Measurements from ENCODE around the gene IDH3G. TPM values are rescaled to one million over a fixed set of nuclear protein-coding genes. Genes with fewer than 3 reads are reported as not detected.

The IDH3G gene
- total RNA-seq, 1 donor from 2014 or later: 41.9 TPM

- Mint-ChIP-seq H3K36me3 (ENCODE audit: low read depth, unreplicated experiment) (no peaks in the 10 kb centered on the region), H3K9me3 (ENCODE audit: unreplicated experiment) (no peaks in the 10 kb centered on the region), H3K27ac (ENCODE audit: unreplicated experiment) (no peak overlapping the region), H3K4me3 (ENCODE audit: unreplicated experiment) (no peak overlapping the region), H3K27me3 (ENCODE audit: low read depth, unreplicated experiment) (no peaks in the 10 kb centered on the region), H3K4me1 (ENCODE audit: low read depth, unreplicated experiment) (no peaks in the 10 kb centered on the region)
- DNase-seq (ENCODE audit: low read depth): no peak
- no peak for FAIRE-seq
- H3K9ac ChIP-seq (ENCODE audit: low read length): no peak overlapping the region
- TF ChIP-seq CTCF (IDR thresholded peaks at IDR 0.05; ENCODE audit: insufficient read depth, low read depth, low read length): no peak
- TF ChIP-seq EZH2 (IDR thresholded peaks at IDR 0.05; ENCODE audit: insufficient read depth, low read length): no peak
- no peaks in the 10 kb centered on the region for H3K27me3 ChIP-seq (ENCODE audit: insufficient read depth, low read length)
- no peaks in the 10 kb centered on the region for H3K4me1 ChIP-seq (ENCODE audit: insufficient read depth, low read length)
- H3K4me2 ChIP-seq (ENCODE audit: low read length): no peak overlapping the region
- H2AFZ ChIP-seq (ENCODE audit: low read depth, low read length): no peak overlapping the region
- H3K9me3 ChIP-seq (ENCODE audit: insufficient read depth, low read depth, low read length): no peaks in the 10 kb centered on the region
- peaks cover 2% of the 10 kb centered on the region for H3K79me2 ChIP-seq (ENCODE audit: insufficient read depth, low read length)
- H3K36me3 ChIP-seq (ENCODE audit: insufficient read depth, low read length): peaks cover 2% of the 10 kb centered on the region
- no peak overlapping the region for H3K4me3 ChIP-seq (ENCODE audit: insufficient read depth, low read depth, low read length)
- peaks cover under 1% of the 10 kb centered on the region for H4K20me1 ChIP-seq (ENCODE audit: insufficient read depth, low read length)
- H3K27ac ChIP-seq (ENCODE audit: low read depth, low read length): no peak overlapping the region
These were observed 8.4 kb upstream of the IDH3G start for GRCh38 chrX:153802513-153803045.

- Histone ChIP-seq H2AFZ (ENCODE audit: low read depth, low read length) (no peak overlapping the region), H3K4me1 (ENCODE audit: insufficient read depth, low read length) (no peaks in the 10 kb centered on the region), H3K27me3 (ENCODE audit: insufficient read depth, low read length) (no peaks in the 10 kb centered on the region), H3K36me3 (ENCODE audit: insufficient read depth, low read length) (peaks cover 2% of the 10 kb centered on the region), H3K79me2 (ENCODE audit: insufficient read depth, low read length) (peaks cover 11% of the 10 kb centered on the region), H3K27ac (ENCODE audit: low read depth, low read length) (no peak overlapping the region), H3K9ac (ENCODE audit: low read length) (no peak overlapping the region), H3K4me3 (ENCODE audit: insufficient read depth, low read depth, low read length) (no peak overlapping the region), H4K20me1 (ENCODE audit: insufficient read depth, low read length) (peaks cover 9% of the 10 kb centered on the region), H3K4me2 (ENCODE audit: low read length) (no peak overlapping the region), H3K9me3 (ENCODE audit: insufficient read depth, low read depth, low read length) (no peaks in the 10 kb centered on the region)
- DNase-seq (ENCODE audit: low read depth): no peak
- Mint-ChIP-seq H3K4me1 (ENCODE audit: low read depth, unreplicated experiment) (no peaks in the 10 kb centered on the region), H3K27me3 (ENCODE audit: low read depth, unreplicated experiment) (no peaks in the 10 kb centered on the region), H3K4me3 (ENCODE audit: unreplicated experiment) (no peak overlapping the region), H3K9me3 (ENCODE audit: unreplicated experiment) (no peaks in the 10 kb centered on the region), H3K36me3 (ENCODE audit: low read depth, unreplicated experiment) (no peaks in the 10 kb centered on the region), H3K27ac (ENCODE audit: unreplicated experiment) (no peak overlapping the region)
- TF ChIP-seq EZH2 (IDR thresholded peaks at IDR 0.05; ENCODE audit: insufficient read depth, low read length) (no peak), CTCF (IDR thresholded peaks at IDR 0.05; ENCODE audit: insufficient read depth, low read depth, low read length) (no peak)
- FAIRE-seq: no peak
These were observed 7.5 kb upstream of the IDH3G start for GRCh38 chrX:153801669-153802068.

- Histone ChIP-seq H3K27ac (ENCODE audit: low read depth, low read length) (no peak overlapping the region), H3K4me2 (ENCODE audit: low read length) (no peak overlapping the region), H3K9ac (ENCODE audit: low read length) (no peak overlapping the region), H3K9me3 (ENCODE audit: insufficient read depth, low read depth, low read length) (no peaks in the 10 kb centered on the region), H3K79me2 (ENCODE audit: insufficient read depth, low read length) (peaks cover 20% of the 10 kb centered on the region), H3K36me3 (ENCODE audit: insufficient read depth, low read length) (peaks cover 2% of the 10 kb centered on the region), H4K20me1 (ENCODE audit: insufficient read depth, low read length) (peaks cover 18% of the 10 kb centered on the region), H3K4me3 (ENCODE audit: insufficient read depth, low read depth, low read length) (no peak overlapping the region), H3K27me3 (ENCODE audit: insufficient read depth, low read length) (no peaks in the 10 kb centered on the region), H3K4me1 (ENCODE audit: insufficient read depth, low read length) (peaks cover 1% of the 10 kb centered on the region), H2AFZ (ENCODE audit: low read depth, low read length) (no peak overlapping the region)
- Mint-ChIP-seq H3K27me3 (ENCODE audit: low read depth, unreplicated experiment) (no peaks in the 10 kb centered on the region), H3K36me3 (ENCODE audit: low read depth, unreplicated experiment) (no peaks in the 10 kb centered on the region), H3K4me3 (ENCODE audit: unreplicated experiment) (no peak overlapping the region), H3K9me3 (ENCODE audit: unreplicated experiment) (no peaks in the 10 kb centered on the region), H3K27ac (ENCODE audit: unreplicated experiment) (no peak overlapping the region), H3K4me1 (ENCODE audit: low read depth, unreplicated experiment) (peaks cover 5% of the 10 kb centered on the region)
- DNase-seq (ENCODE audit: low read depth) (no peak), FAIRE-seq (no peak)
- TF ChIP-seq CTCF (IDR thresholded peaks at IDR 0.05; ENCODE audit: insufficient read depth, low read depth, low read length) (no peak), EZH2 (IDR thresholded peaks at IDR 0.05; ENCODE audit: insufficient read depth, low read length) (no peak)
These were observed 6.6 kb upstream of the IDH3G start for GRCh38 chrX:153800746-153801145.

All from astrocyte (in vitro differentiated cells and primary cell).